ACHN (cell line): ENCODE data around the gene RFC3.

Experiments
- DNase-seq: peaks from one replicate; pipeline ENCODE4 v3.0.0-alpha.2; 2015
- in situ Hi-C: cut with HindIII; loops from 2 replicates; pipeline ENCODE4 v1.10.0; 2017; ENCODE audit warnings: low sequenced_read_pairs, low pct_ligation_motif_present, low pct_unique_long_range_greater_than_20kb

Gene RFC3

GRCh38 chr13:33882804-33883203 is 64.9 kb downstream of the RFC3 start:
- DNase-seq, result no peak
- in situ Hi-C loops, result no loop called here

- in situ Hi-C loops, result no loop called here
- no peak for DNase-seq
These were observed 66.7 kb downstream of the RFC3 start for GRCh38 chr13:33884531-33885220.
